ENCODE data around the gene ADORA1.

Gene ADORA1

GRCh38 chr1:203161703-203162102 is 34.2 kb downstream of the ADORA1 start:
- no peaks in the 10 kb centered on the region for H4K20me1 ChIP-seq
- peaks cover 45% of the 10 kb centered on the region for H3K4me1 ChIP-seq
- no peak overlapping the region for H3K9ac ChIP-seq
- TF ChIP-seq Cebpa-rat (IDR thresholded peaks at IDR 0.05), result no peak
- H3K36me3 ChIP-seq, result no peaks in the 10 kb centered on the region
- no peak overlapping the region for H3K27ac ChIP-seq
- H3K27me3 ChIP-seq, result no peaks in the 10 kb centered on the region
- H3K4me2 ChIP-seq, result no peak overlapping the region
- H3K4me3 ChIP-seq, result no peak overlapping the region
- H3K9me3 ChIP-seq, result 0 out of 2 replicates have a peak, but pooled peaks cover 9% of the 10 kb centered on the region

- Histone ChIP-seq H3K4me3 (no peak overlapping the region), H3K9ac (no peak overlapping the region), H3K27ac (no peak overlapping the region), H3K27me3 (no peaks in the 10 kb centered on the region), H3K36me3 (no peaks in the 10 kb centered on the region), H3K4me1 (peaks cover 52% of the 10 kb centered on the region), H3K9me3 (0 out of 2 replicates have a peak, but pooled peaks cover 9% of the 10 kb centered on the region), H3K4me2 (peak overlapping the region; percentile 27; the same call in 1 of the 2 replicates), H4K20me1 (no peaks in the 10 kb centered on the region)
- TF ChIP-seq Cebpa-rat (IDR thresholded peaks at IDR 0.05), result no peak
These were observed 34.9 kb downstream of the ADORA1 start for GRCh38 chr1:203162403-203162802.

GRCh38 chr1:203163891-203164635 is 36.5 kb downstream of the ADORA1 start:
- Histone ChIP-seq H3K4me3 (no peak overlapping the region), H3K36me3 (peaks cover 13% of the 10 kb centered on the region; the same call in 1 of the 2 replicates), H4K20me1 (peaks cover 10% of the 10 kb centered on the region; the same call in 1 of the 2 replicates), H3K27me3 (no peaks in the 10 kb centered on the region), H3K4me2 (peak overlapping the region; percentile 33), H3K9me3 (0 out of 2 replicates have a peak, but pooled peaks cover 1% of the 10 kb centered on the region), H3K4me1 (peaks cover 69% of the 10 kb centered on the region), H3K27ac (no peak overlapping the region), H3K9ac (no peak overlapping the region)
- no peak for TF ChIP-seq Cebpa-rat (IDR thresholded peaks at IDR 0.05)

GRCh38 chr1:203165101-203165799 is 37.7 kb downstream of the ADORA1 start:
- Histone ChIP-seq H3K9me3 (no peaks in the 10 kb centered on the region), H4K20me1 (peaks cover 17% of the 10 kb centered on the region; the same call in 1 of the 2 replicates), H3K4me1 (peaks cover 81% of the 10 kb centered on the region), H3K9ac (no peak overlapping the region), H3K27me3 (no peaks in the 10 kb centered on the region), H3K36me3 (peaks cover 25% of the 10 kb centered on the region; the same call in 1 of the 2 replicates), H3K27ac (no peak overlapping the region), H3K4me2 (no peak overlapping the region; the same call in 1 of the 2 replicates), H3K4me3 (no peak overlapping the region)
- TF ChIP-seq Cebpa-rat (IDR thresholded peaks at IDR 0.05), result no peak

- no peaks in the 10 kb centered on the region for H3K27me3 ChIP-seq
- TF ChIP-seq Cebpa-rat (IDR thresholded peaks at IDR 0.05), result no peak
- H3K36me3 ChIP-seq, result peaks cover 30% of the 10 kb centered on the region; the same call in 1 of the 2 replicates
- H3K4me3 ChIP-seq, result no peak overlapping the region
- no peaks in the 10 kb centered on the region for H3K9me3 ChIP-seq
- peaks cover 20% of the 10 kb centered on the region; the same call in 1 of the 2 replicates for H4K20me1 ChIP-seq
- peaks cover 86% of the 10 kb centered on the region for H3K4me1 ChIP-seq
- H3K9ac ChIP-seq, result no peak overlapping the region
- no peak overlapping the region for H3K4me2 ChIP-seq
- H3K27ac ChIP-seq, result no peak overlapping the region
These were observed 38.3 kb downstream of the ADORA1 start for GRCh38 chr1:203165800-203166161.

DNA sequence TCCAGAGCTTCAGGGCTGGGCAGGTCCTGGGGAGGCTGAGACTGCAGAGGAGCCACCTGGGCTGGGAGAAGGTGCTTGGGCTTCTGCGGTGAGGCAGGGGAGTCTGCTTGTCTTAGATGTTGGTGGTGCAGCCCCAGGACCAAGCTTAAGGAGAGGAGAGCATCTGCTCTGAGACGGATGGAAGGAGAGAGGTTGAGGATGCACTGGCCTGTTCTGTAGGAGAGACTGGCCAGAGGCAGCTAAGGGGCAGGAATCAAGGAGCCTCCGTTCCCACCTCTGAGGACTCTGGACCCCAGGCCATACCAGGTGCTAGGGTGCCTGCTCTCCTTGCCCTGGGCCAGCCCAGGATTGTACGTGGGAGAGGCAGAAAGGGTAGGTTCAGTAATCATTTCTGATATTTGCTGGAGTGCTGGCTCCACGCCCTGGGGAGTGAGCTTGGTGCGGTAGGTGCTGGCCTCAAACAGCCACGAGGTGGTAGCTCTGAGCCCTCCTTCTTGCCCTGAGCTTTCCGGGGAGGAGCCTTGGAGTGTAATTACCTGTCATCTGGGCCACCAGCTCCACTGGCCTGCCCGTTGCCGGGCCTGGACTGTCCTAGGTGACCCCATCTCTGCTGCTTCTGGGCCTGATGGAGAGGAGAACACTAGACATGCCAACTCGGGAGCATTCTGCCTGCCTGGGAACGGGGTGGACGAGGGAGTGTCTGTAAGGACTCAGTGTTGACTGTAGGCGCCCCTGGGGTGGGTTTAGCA is 38.8 kb downstream of the ADORA1 start:
- Histone ChIP-seq H3K36me3 (peaks cover 36% of the 10 kb centered on the region; the same call in 1 of the 2 replicates), H3K4me3 (no peak overlapping the region), H3K4me2 (peak overlapping the region; percentile 59), H3K4me1 (peaks cover 92% of the 10 kb centered on the region), H3K27me3 (no peaks in the 10 kb centered on the region), H3K9me3 (no peaks in the 10 kb centered on the region), H3K9ac (no peak overlapping the region), H3K27ac (peak overlapping the region; percentile 64), H4K20me1 (peaks cover 25% of the 10 kb centered on the region; the same call in 1 of the 2 replicates)
- no peak for TF ChIP-seq Cebpa-rat (IDR thresholded peaks at IDR 0.05)

DNA sequence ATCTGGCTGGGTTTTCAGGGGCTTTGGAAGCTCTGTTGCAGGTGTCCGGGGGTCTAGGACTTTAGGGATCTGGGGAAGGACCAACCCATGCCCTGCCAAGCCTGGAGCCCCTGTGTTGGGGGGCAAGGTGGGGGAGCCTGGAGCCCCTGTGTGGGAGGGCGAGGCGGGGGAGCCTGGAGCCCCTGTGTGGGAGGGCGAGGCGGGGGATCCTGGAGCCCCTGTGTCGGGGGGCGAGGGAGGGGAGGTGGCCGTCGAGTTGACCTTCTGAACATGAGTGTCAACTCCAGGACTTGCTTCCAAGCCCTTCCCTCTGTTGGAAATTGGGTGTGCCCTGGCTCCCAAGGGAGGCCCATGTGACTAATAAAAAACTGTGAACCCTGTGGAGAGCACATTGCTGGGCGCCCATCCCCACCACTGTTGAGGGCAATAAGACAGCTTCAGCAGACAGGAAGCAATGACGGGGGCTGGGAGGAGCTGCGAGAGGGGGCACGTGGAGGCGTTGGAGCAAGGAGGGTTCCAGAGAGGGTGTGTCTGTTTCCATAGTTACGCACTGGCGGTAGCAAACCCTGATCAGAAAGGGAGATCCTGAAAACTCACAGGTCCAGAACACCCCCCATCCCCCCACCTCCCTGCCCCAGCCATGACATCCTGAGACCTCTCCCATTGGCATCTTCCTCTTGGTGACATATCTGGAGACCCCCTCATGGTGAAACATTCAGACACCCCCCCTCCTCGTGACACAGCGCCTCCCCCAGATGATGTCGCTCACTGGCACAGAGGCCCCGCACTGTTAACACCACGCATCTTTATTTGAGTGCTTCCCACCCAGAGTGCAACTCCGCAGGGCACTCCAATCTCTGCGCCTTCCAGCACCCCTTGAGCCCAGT is 39.7 kb downstream of the ADORA1 start:
- peaks cover 95% of the 10 kb centered on the region for H3K4me1 ChIP-seq
- H3K27me3 ChIP-seq, result no peaks in the 10 kb centered on the region
- H3K4me2 ChIP-seq, result peak overlapping the region; percentile 59
- H3K9me3 ChIP-seq, result no peaks in the 10 kb centered on the region
- H3K36me3 ChIP-seq, result peaks cover 42% of the 10 kb centered on the region; the same call in 1 of the 2 replicates
- peaks cover 32% of the 10 kb centered on the region; the same call in 1 of the 2 replicates for H4K20me1 ChIP-seq
- no peak for TF ChIP-seq Cebpa-rat (IDR thresholded peaks at IDR 0.05)
- H3K4me3 ChIP-seq, result no peak overlapping the region
- H3K27ac ChIP-seq, result peak overlapping the region; percentile 64
- no peak overlapping the region for H3K9ac ChIP-seq

- no peak overlapping the region for H3K27ac ChIP-seq
- peaks cover 32% of the 10 kb centered on the region; the same call in 1 of the 2 replicates for H4K20me1 ChIP-seq
- no peaks in the 10 kb centered on the region for H3K9me3 ChIP-seq
- H3K4me2 ChIP-seq, result peak overlapping the region; percentile 59
- no peaks in the 10 kb centered on the region for H3K27me3 ChIP-seq
- no peak overlapping the region for H3K4me3 ChIP-seq
- H3K4me1 ChIP-seq, result peaks cover 95% of the 10 kb centered on the region
- peaks cover 42% of the 10 kb centered on the region; the same call in 1 of the 2 replicates for H3K36me3 ChIP-seq
- H3K9ac ChIP-seq, result no peak overlapping the region
- TF ChIP-seq Cebpa-rat (IDR thresholded peaks at IDR 0.05), result no peak
These were observed 40.3 kb downstream of the ADORA1 start for GRCh38 chr1:203167913-203168200.

Measured in BLaER1 (cell line).